ENCODE results near the gene MICAL2.
A peak's percentile ranks its signal among the peaks of the same experiment; 100 is the strongest.

MICAL2 gene

DNA sequence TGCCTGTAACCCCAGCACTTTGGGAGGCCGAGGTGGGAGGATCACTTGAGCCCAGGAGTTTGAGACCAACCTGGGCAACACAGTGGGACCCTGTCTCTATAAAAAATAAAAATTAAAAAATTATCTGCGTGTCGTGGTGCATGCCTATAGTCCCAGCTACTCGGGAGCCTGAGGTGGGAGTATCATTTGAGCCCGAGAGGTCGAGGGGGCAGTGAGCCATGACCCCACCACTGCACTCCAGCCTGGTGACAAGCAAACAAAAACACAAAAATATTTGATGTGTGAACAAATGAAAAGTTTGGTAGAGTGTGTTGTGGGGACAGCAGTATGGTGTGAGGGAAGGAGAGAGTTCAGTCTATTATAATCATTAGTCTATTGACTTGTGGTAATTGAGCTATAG, 176.2 kb downstream of the MICAL2 start:
- DNase-seq = no peak
- CTCF ChIA-PET = interaction anchor here (1.0 to 19.7 kb wide), 2 partner anchors 9 to 238 kb away, joined by 3 to 422 read pairs; no protein-coding TSS in a partner anchor
- H3K4me3 ChIP-seq (ENCODE audit: control insufficient read depth in 1 of 7, extremely low read depth in 1 of 7, insufficient read depth in 4 of 7, low read depth in 2 of 7, low read length in 6 of 7) = no peak overlapping the region
- POLR2A ChIA-PET = no interaction called here
- H3K4me1 ChIP-seq (ENCODE audit: control extremely low read depth in 1 of 4, control insufficient read depth in 4 of 4, insufficient read depth in 4 of 4, low read length in 3 of 4) = peaks cover 0 to 16% (median 12%) of the 10 kb centered on the region in 4 experiments
- WGBS (ENCODE audit: insufficient coverage) = 82% methylated on average over 4 of the region's 6 CpGs
- H3K36me3 ChIP-seq (ENCODE audit: control insufficient read depth in 4 of 4, insufficient read depth in 4 of 4, low read length in 3 of 4) = no peaks in the 10 kb centered on the region
- no peaks in the 10 kb centered on the region for H3K9me3 ChIP-seq (ENCODE audit: control extremely low read depth in 1 of 5, control insufficient read depth in 4 of 5, insufficient read depth in 2 of 5, low read depth in 1 of 5, low read length in 4 of 5)
- H3K27ac ChIP-seq (ENCODE audit: insufficient read depth in 1 of 2, low read depth in 1 of 2, low read length in 2 of 2, poor library complexity in 1 of 2, severe bottlenecking in 2 of 2) = no peak overlapping the region
- H3K27me3 ChIP-seq (replicated peaks in 2 of 5; ENCODE audit: control insufficient read depth in 4 of 5, insufficient read depth in 5 of 5, low read length in 4 of 5) = peaks cover 0 to 7% (median 0%) of the 10 kb centered on the region in 5 experiments

DNA sequence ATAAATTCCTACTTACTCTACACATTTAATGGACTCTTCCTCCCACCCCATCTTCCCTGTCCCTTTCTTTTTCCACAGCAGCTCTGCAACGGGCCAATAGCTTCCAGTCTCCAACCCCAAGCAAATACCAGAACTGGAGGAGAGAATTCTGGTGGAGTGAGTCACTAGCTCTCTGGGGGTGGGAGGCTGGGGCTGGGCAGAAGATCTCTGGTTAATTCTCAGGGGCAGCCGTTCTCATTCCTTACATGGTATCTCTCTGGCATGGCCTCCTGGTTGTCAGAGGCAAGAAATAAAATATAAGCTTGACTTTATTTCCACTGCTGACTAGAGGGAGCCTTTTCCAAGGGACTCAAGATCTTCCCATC, 176.6 kb downstream of the MICAL2 start:
- ChIA-PET CTCF (interaction anchor here (1.0 to 19.7 kb wide), 2 partner anchors 9 to 239 kb away, joined by 3 to 422 read pairs; no protein-coding TSS in a partner anchor), POLR2A (no interaction called here)
- Histone ChIP-seq H3K27me3 (replicated peaks in 2 of 5; ENCODE audit: control insufficient read depth in 4 of 5, insufficient read depth in 5 of 5, low read length in 4 of 5) (peaks cover 0 to 7% (median 0%) of the 10 kb centered on the region in 5 experiments), H3K27ac (ENCODE audit: insufficient read depth in 1 of 2, low read depth in 1 of 2, low read length in 2 of 2, poor library complexity in 1 of 2, severe bottlenecking in 2 of 2) (no peak overlapping the region), H3K36me3 (ENCODE audit: control insufficient read depth in 4 of 4, insufficient read depth in 4 of 4, low read length in 3 of 4) (no peaks in the 10 kb centered on the region), H3K4me3 (ENCODE audit: control insufficient read depth in 1 of 7, extremely low read depth in 1 of 7, insufficient read depth in 4 of 7, low read depth in 2 of 7, low read length in 6 of 7) (no peak overlapping the region), H3K4me1 (ENCODE audit: control extremely low read depth in 1 of 4, control insufficient read depth in 4 of 4, insufficient read depth in 4 of 4, low read length in 3 of 4) (peaks cover 0 to 16% (median 10%) of the 10 kb centered on the region in 4 experiments), H3K9me3 (ENCODE audit: control extremely low read depth in 1 of 5, control insufficient read depth in 4 of 5, insufficient read depth in 2 of 5, low read depth in 1 of 5, low read length in 4 of 5) (no peaks in the 10 kb centered on the region)
- no peak for DNase-seq
- no CpG with 5 or more reads among the region's 2 CpGs for WGBS (ENCODE audit: insufficient coverage)

DNA sequence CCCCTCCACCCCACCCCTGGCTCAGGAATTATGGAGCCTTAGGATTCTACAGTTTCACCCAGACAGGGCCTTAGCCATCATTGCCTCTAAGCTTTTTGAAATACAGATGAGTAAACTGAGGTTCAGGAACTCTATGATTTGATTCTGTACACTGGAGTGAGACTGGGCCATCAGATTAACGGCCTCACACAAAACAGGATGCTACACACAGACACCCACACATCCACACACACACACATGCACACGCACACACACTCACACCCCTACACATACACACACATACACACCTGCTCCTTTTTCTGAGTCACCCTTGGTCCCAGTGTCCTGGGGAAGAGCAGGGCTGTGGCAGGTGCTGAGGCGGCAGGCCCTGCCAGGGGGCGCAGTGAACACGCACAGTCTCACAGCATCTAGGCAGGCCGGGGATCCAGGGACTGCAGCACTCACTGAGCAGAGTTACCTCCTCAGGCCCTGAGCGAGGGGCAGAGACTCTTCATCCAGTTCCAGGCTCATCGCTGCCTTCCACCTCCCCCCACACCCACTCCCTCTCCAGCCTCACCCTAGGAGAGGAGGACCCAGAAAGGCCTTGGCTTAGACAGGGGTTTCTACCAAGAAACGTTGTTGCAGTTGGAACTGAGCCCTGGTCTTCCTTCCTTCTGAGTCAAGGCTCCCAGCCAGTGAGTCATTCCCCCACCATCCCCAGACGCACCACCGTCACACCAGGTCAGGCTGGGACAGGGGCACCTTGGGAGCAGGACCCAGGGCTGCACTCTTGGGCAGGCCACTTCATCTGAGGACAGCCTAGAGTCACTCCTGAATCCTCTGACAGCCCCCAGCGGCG, 177.2 kb downstream of the MICAL2 start:
- no peaks in the 10 kb centered on the region for H3K36me3 ChIP-seq (ENCODE audit: control insufficient read depth in 4 of 4, insufficient read depth in 4 of 4, low read length in 3 of 4)
- ChIA-PET POLR2A (no interaction called here), CTCF (interaction anchor here (1.0 to 19.7 kb wide), 7 partner anchors 8 to 311 kb away, joined by 3 to 422 read pairs (median 3); no protein-coding TSS in a partner anchor)
- H3K27ac ChIP-seq (ENCODE audit: insufficient read depth in 1 of 2, low read depth in 1 of 2, low read length in 2 of 2, poor library complexity in 1 of 2, severe bottlenecking in 2 of 2) = no peak overlapping the region
- DNase-seq = peak in 1 of 3 donors; percentile 17
- WGBS (ENCODE audit: insufficient coverage) = 84% methylated on average over 9 of the region's 13 CpGs
- H3K4me1 ChIP-seq (ENCODE audit: control extremely low read depth in 1 of 4, control insufficient read depth in 4 of 4, insufficient read depth in 4 of 4, low read length in 3 of 4) = peaks cover 0 to 16% (median 10%) of the 10 kb centered on the region in 4 experiments
- no peaks in the 10 kb centered on the region for H3K9me3 ChIP-seq (ENCODE audit: control extremely low read depth in 1 of 5, control insufficient read depth in 4 of 5, insufficient read depth in 2 of 5, low read depth in 1 of 5, low read length in 4 of 5)
- H3K27me3 ChIP-seq (replicated peaks in 2 of 5; ENCODE audit: control insufficient read depth in 4 of 5, insufficient read depth in 5 of 5, low read length in 4 of 5) = peaks cover 0 to 5% (median 0%) of the 10 kb centered on the region in 5 experiments
- no peak overlapping the region for H3K4me3 ChIP-seq (ENCODE audit: control insufficient read depth in 1 of 7, extremely low read depth in 1 of 7, insufficient read depth in 4 of 7, low read depth in 2 of 7, low read length in 6 of 7)

GRCh38 chr11:12288212-12288930, 178.0 kb downstream of the MICAL2 start:
- peaks cover 0 to 16% (median 10%) of the 10 kb centered on the region in 4 experiments for H3K4me1 ChIP-seq (ENCODE audit: control extremely low read depth in 1 of 4, control insufficient read depth in 4 of 4, insufficient read depth in 4 of 4, low read length in 3 of 4)

DNA sequence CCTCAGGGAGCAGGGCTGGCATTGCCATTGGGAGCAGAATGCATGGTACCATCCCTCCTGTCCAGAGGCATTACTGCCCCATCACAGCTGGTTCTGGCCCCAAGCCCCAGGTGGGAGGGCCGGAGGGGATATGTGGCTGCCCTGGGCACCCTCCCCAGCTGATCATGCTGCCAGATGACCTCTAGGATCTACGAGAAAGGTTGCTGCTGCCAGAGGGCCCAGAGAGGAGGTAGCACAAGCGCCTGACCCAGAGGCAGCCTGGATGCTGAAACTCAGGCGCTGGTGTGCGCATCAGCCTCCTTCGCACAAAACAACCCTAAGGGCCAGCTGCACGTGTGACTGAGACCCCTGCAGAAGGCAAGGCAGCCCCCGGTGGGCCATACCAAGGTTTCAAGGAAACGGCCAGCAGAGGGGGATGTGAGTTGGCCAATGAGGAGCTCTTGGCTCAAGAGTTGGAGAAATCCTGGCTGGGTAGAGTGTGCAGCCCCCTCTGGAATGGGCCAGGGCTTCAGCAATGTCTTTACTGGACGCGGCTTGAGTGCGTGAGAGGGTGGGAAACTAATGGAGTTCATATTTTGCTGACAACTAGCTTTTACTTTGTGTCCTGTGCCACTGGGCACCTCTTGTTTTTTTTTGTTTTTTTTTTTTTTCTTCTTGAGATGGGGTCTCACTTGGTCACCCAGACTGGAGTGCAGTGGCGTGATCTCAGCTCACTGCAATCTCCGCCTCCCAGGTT, 178.7 kb downstream of the MICAL2 start:
- H3K36me3 ChIP-seq (ENCODE audit: control insufficient read depth in 4 of 4, insufficient read depth in 4 of 4, low read length in 3 of 4) = no peaks in the 10 kb centered on the region
- no peak for DNase-seq
- peaks cover 0 to 8% (median 0%) of the 10 kb centered on the region in 5 experiments for H3K27me3 ChIP-seq (replicated peaks in 2 of 5; ENCODE audit: control insufficient read depth in 4 of 5, insufficient read depth in 5 of 5, low read length in 4 of 5)
- H3K4me1 ChIP-seq (ENCODE audit: control extremely low read depth in 1 of 4, control insufficient read depth in 4 of 4, insufficient read depth in 4 of 4, low read length in 3 of 4) = peaks cover 0 to 16% (median 10%) of the 10 kb centered on the region in 4 experiments
- 99% methylated on average over 11 of the region's 14 CpGs for WGBS (ENCODE audit: insufficient coverage)
- no peaks in the 10 kb centered on the region for H3K9me3 ChIP-seq (ENCODE audit: control extremely low read depth in 1 of 5, control insufficient read depth in 4 of 5, insufficient read depth in 2 of 5, low read depth in 1 of 5, low read length in 4 of 5)
- H3K4me3 ChIP-seq (ENCODE audit: control insufficient read depth in 1 of 7, extremely low read depth in 1 of 7, insufficient read depth in 4 of 7, low read depth in 2 of 7, low read length in 6 of 7) = no peak overlapping the region
- CTCF ChIA-PET = interaction anchor here (0.6 to 19.7 kb wide), 28 partner anchors 8 to 609 kb away, joined by 3 to 422 read pairs (median 4); no protein-coding TSS in a partner anchor
- POLR2A ChIA-PET = no interaction called here
- no peak overlapping the region for H3K27ac ChIP-seq (ENCODE audit: insufficient read depth in 1 of 2, low read depth in 1 of 2, low read length in 2 of 2, poor library complexity in 1 of 2, severe bottlenecking in 2 of 2)

More at GRCh38 chr11:12288212-12288930, 178.0 kb downstream of the MICAL2 start:
- Histone ChIP-seq H3K27ac (ENCODE audit: insufficient read depth in 1 of 2, low read depth in 1 of 2, low read length in 2 of 2, poor library complexity in 1 of 2, severe bottlenecking in 2 of 2) (no peak overlapping the region), H3K4me3 (ENCODE audit: control insufficient read depth in 1 of 7, extremely low read depth in 1 of 7, insufficient read depth in 4 of 7, low read depth in 2 of 7, low read length in 6 of 7) (no peak overlapping the region), H3K9me3 (ENCODE audit: control extremely low read depth in 1 of 5, control insufficient read depth in 4 of 5, insufficient read depth in 2 of 5, low read depth in 1 of 5, low read length in 4 of 5) (no peaks in the 10 kb centered on the region), H3K36me3 (ENCODE audit: control insufficient read depth in 4 of 4, insufficient read depth in 4 of 4, low read length in 3 of 4) (no peaks in the 10 kb centered on the region), H3K27me3 (replicated peaks in 2 of 5; ENCODE audit: control insufficient read depth in 4 of 5, insufficient read depth in 5 of 5, low read length in 4 of 5) (peaks cover 0 to 5% (median 0%) of the 10 kb centered on the region in 5 experiments)
- DNase-seq = peak; percentile 31 to 61 (median 43)
- ChIA-PET POLR2A (no interaction called here), CTCF (interaction anchor here (0.6 to 19.7 kb wide), 24 partner anchors 9 to 610 kb away, joined by 3 to 422 read pairs (median 4); no protein-coding TSS in a partner anchor)
- 55% methylated on average over 11 of the region's 12 CpGs for WGBS (ENCODE audit: insufficient coverage)

- peaks cover 0 to 16% (median 10%) of the 10 kb centered on the region in 4 experiments for H3K4me1 ChIP-seq (ENCODE audit: control extremely low read depth in 1 of 4, control insufficient read depth in 4 of 4, insufficient read depth in 4 of 4, low read length in 3 of 4)
- 75% methylated on average over 6 of the region's 7 CpGs for WGBS (ENCODE audit: insufficient coverage)
- no peak overlapping the region for H3K4me3 ChIP-seq (ENCODE audit: control insufficient read depth in 1 of 7, extremely low read depth in 1 of 7, insufficient read depth in 4 of 7, low read depth in 2 of 7, low read length in 6 of 7)
- H3K9me3 ChIP-seq (ENCODE audit: control extremely low read depth in 1 of 5, control insufficient read depth in 4 of 5, insufficient read depth in 2 of 5, low read depth in 1 of 5, low read length in 4 of 5) = no peaks in the 10 kb centered on the region
- DNase-seq = peak in 2 of 3 donors; percentile 17 to 22
- peaks cover 0 to 8% (median 0%) of the 10 kb centered on the region in 5 experiments for H3K27me3 ChIP-seq (replicated peaks in 2 of 5; ENCODE audit: control insufficient read depth in 4 of 5, insufficient read depth in 5 of 5, low read length in 4 of 5)
- ChIA-PET POLR2A (no interaction called here), CTCF (interaction anchor here (0.9 to 19.7 kb wide), 16 partner anchors 8 to 609 kb away, joined by 3 to 422 read pairs (median 4); no protein-coding TSS in a partner anchor)
- no peaks in the 10 kb centered on the region for H3K36me3 ChIP-seq (ENCODE audit: control insufficient read depth in 4 of 4, insufficient read depth in 4 of 4, low read length in 3 of 4)
- H3K27ac ChIP-seq (ENCODE audit: insufficient read depth in 1 of 2, low read depth in 1 of 2, low read length in 2 of 2, poor library complexity in 1 of 2, severe bottlenecking in 2 of 2) = no peak overlapping the region
Observed at GRCh38 chr11:12289667-12290476, 179.5 kb downstream of the MICAL2 start.

Measured in common myeloid progenitor, CD34-positive (primary cell).